22Rv1 (cell line): Measurements from ENCODE around the gene HERPUD2.

Experiments
- ZFX ChIP-seq: fragments of 450-650 bp; IDR thresholded peaks from 2 replicates; pipeline ENCODE4 v1.6.1; 2017; ENCODE audit warnings: antibody characterized with exemption, borderline replicate concordance
- TF ChIP-seq, protein P1 (sequence below): fragments of 450-650 bp; IDR thresholded peaks from 2 replicates; pipeline ENCODE4 v1.5.1; 2017; ENCODE audit warnings: mild to moderate bottlenecking

DNA sequence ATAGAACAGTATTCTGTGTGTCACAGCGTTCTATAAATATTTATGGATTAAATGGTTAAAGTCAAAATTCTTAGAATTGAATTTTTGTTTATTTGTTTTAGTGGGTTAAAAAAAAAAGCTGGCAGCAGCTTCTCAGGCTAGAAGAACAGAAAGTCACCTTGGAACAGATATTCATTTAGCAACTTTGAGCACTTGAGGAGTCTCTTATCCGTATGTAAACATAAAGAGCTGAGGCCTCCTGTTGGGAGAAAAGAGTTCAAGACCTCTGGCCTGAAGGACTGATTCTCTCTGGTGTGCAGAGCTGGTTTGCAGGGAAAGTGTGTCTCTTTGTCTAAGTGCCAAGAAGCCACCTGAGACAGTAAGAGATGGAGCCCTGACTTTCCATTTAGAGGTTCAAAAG, 109.9 kb downstream of the HERPUD2 start:
- TF ChIP-seq, protein P1, sequence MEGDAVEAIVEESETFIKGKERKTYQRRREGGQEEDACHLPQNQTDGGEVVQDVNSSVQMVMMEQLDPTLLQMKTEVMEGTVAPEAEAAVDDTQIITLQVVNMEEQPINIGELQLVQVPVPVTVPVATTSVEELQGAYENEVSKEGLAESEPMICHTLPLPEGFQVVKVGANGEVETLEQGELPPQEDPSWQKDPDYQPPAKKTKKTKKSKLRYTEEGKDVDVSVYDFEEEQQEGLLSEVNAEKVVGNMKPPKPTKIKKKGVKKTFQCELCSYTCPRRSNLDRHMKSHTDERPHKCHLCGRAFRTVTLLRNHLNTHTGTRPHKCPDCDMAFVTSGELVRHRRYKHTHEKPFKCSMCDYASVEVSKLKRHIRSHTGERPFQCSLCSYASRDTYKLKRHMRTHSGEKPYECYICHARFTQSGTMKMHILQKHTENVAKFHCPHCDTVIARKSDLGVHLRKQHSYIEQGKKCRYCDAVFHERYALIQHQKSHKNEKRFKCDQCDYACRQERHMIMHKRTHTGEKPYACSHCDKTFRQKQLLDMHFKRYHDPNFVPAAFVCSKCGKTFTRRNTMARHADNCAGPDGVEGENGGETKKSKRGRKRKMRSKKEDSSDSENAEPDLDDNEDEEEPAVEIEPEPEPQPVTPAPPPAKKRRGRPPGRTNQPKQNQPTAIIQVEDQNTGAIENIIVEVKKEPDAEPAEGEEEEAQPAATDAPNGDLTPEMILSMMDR, result no peak
- TF ChIP-seq ZFX, result no peak
